Posterior cingulate gyrus (tissue), 11 donors: ENCODE results near the gene PCDHB8.
"Not testable (repeated sequence)": the region's sequence is repeated elsewhere in the genome, so short reads cannot be mapped to it uniquely, and the experiment has no call there.

Experiments
- DNase-seq, 10 donors: peaks; one replicate each; pipeline versions ENCODE4 v3.0.0 to v3.0.0-alpha.2; 2020 to 2021; ENCODE audit warnings: mixed read lengths in 3 of 10
- intact Hi-C: fragments of 100-400 bp; cut with DNase I; formaldehyde crosslinking; loops from one replicate; pipeline ENCODE4 v1.15.1; 2023

The PCDHB8 gene

GRCh38 chr5:141182248-141182647, 4.7 kb downstream of the PCDHB8 start, which contains the start of gene PCDHB16:
Gene PCDHB16 (plus strand): TSS chr5:141182387. CDS start chr5:141182560, 173 bp downstream.
- intact Hi-C loops, result loop anchor here (10.0 kb wide), 1 partner anchor 383 kb away; no protein-coding TSS in a partner anchor
- peak in 5 of 10 donors; percentile 27 to 90 (median 55) for DNase-seq

DNA sequence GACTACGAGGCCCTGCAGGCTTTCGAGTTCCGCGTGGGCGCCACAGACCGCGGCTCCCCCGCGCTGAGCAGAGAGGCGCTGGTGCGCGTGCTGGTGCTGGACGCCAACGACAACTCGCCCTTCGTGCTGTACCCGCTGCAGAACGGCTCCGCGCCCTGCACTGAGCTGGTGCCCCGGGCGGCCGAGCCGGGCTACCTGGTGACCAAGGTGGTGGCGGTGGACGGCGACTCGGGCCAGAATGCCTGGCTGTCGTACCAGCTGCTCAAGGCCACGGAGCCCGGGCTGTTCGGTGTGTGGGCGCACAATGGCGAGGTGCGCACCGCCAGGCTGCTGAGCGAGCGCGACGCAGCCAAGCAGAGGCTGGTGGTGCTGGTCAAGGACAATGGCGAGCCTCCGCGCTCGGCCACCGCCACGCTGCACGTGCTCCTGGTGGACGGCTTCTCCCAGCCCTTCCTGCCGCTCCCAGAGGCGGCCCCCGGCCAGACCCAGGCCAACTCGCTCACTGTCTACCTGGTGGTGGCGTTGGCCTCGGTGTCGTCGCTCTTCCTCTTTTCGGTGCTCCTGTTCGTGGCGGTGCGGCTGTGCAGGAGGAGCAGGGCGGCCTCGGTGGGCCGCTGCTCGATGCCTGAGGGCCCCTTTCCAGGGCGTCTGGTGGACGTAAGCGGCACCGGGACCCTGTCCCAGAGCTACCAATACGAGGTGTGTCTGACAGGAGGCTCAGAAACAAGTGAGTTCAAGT, 6.7 kb downstream of the PCDHB8 start:
- intact Hi-C loops, result loop anchor here (10.0 kb wide), 1 partner anchor 381 kb away; no protein-coding TSS in a partner anchor
- peak in 1 of 10 donors; percentile 69 for DNase-seq

DNA sequence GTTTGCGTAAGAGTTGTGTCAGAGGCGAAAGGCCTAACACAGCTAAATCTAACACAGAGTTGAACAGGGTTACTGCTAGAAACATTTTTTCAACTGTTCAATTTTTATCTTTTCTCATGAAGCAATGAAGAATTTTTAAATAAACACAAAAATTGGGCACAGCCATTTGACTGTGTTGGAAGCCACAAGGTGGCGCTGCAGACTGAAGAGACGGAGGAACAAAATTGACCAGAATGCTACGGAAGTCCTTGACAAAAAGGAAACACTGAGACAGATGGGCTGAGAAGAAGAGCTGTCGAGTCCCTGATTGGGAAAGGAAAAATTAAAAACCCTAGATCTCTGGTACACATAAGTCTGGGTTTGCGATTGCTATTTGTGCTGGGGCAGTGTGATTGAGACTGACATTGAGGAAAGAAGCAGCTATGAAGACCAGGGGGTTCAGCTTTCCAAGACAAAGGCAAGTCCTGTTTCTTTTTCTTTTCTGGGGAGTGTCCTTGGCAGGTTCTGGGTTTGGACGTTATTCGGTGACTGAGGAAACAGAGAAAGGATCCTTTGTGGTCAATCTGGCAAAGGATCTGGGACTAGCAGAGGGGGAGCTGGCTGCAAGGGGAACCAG, 9.4 kb downstream of the PCDHB8 start, which contains the start of gene PCDHB9:
TSS of gene PCDHB9 (plus strand) at position 265 of the 616 bp plus-strand sequence. CDS start at position 423, 158 bp downstream.
- intact Hi-C loops, result loop anchor here (10.0 kb wide), 1 partner anchor 378 kb away; no protein-coding TSS in a partner anchor
- peak in 3 of 10 donors; percentile 32 to 81 (median 35) for DNase-seq

DNA sequence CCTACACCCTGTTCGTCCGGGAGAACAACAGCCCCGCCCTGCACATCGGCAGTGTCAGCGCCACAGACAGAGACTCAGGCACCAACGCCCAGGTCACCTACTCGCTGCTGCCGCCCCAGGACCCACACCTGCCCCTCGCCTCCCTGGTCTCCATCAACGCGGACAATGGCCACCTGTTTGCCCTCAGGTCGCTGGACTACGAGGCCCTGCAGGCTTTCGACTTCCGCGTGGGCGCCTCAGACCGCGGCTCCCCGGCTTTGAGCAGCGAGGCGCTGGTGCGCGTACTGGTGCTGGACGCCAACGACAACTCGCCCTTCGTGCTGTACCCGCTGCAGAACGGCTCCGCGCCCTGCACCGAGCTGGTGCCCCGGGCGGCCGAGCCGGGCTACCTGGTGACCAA, 11.1 kb downstream of the PCDHB8 start:
- intact Hi-C loops, result loop anchor here (10.0 kb wide), 1 partner anchor 376 kb away; no protein-coding TSS in a partner anchor
- DNase-seq, result peak in 1 of 10 donors; percentile 77

DNA sequence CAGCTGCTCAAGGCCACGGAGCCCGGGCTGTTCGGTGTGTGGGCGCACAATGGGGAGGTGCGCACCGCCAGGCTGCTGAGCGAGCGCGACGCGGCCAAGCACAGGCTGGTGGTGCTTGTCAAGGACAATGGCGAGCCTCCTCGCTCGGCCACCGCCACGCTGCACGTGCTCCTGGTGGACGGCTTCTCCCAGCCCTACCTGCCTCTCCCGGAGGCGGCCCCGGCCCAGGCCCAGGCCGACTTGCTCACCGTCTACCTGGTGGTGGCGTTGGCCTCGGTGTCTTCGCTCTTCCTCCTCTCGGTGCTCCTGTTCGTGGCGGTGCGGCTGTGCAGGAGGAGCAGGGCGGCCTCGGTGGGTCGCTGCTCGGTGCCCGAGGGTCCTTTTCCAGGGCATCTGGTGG, 11.5 kb downstream of the PCDHB8 start:
- not testable (repeated sequence) for DNase-seq
- intact Hi-C loops, result loop anchor here (10.0 kb wide), 1 partner anchor 376 kb away; no protein-coding TSS in a partner anchor

- DNase-seq, result peak in 5 of 10 donors; percentile 39 to 93 (median 42)
- intact Hi-C loops, result no loop called here
Measured at GRCh38 chr5:141192110-141192725, 14.6 kb downstream of the PCDHB8 start, which contains the start of gene PCDHB10. Gene PCDHB10 (plus strand): TSS chr5:141192353. CDS start chr5:141192553, 200 bp downstream.

DNA sequence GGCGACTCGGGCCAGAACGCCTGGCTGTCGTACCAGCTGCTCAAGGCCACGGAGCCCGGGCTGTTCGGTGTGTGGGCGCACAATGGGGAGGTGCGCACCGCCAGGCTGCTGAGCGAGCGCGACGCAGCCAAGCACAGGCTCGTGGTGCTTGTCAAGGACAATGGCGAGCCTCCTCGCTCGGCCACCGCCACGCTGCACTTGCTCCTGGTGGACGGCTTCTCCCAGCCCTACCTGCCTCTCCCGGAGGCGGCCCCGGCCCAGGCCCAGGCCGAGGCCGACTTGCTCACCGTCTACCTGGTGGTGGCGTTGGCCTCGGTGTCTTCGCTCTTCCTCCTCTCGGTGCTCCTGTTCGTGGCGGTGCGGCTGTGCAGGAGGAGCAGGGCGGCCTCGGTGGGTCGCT, 16.7 kb downstream of the PCDHB8 start:
- intact Hi-C loops, result not testable (repeated sequence)
- DNase-seq, result peak in 1 of 10 donors; percentile 66

GRCh38 chr5:141196363-141196762, 18.8 kb downstream of the PCDHB8 start:
- DNase-seq, result no peak
- intact Hi-C loops, result no loop called here

DNA sequence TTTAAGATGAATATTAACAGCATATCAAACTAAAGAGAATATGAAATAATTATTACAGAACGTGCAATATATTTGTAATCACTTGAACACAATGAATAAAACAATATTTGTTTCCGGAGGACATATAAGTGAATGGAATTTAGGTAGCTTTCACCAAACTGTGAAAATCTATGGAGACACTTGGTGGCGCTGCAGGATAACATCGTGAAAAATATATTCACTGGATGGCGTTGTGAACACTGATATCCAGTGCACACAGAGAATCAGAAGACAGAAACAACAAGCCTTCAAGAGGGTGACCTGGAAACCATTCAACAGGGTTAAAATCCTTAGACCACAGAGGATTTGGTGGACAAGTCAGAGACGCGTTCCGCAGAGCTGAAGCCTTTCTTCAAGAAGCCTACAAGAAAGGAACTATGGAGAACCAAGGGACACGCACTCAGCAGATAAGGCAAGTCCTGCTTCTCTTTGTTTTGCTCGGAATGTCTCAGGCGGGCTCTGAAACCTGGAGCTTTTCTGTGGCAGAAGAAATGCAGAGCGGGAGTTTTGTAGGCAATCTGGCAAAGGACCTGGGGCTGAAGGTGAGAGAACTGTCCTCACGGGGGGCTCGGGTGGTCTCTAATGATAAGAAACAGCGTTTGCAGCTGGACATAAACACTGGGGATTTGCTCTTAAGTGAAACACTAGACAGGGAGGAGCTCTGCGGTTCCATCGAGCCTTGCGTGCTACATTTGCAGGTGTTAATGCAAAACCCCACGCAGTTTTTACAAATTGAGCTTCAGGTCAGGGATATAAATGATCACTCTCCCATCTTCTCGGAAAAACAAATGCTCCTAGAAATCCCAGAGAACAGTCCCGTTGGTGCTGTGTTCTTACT, 22.0 kb downstream of the PCDHB8 start, which contains the start of gene PCDHB11:
TSS of gene PCDHB11 (plus strand) at position 269 of the 877 bp plus-strand sequence. CDS start at position 417, 148 bp downstream.
- DNase-seq, result no peak
- intact Hi-C loops, result no loop called here

DNA sequence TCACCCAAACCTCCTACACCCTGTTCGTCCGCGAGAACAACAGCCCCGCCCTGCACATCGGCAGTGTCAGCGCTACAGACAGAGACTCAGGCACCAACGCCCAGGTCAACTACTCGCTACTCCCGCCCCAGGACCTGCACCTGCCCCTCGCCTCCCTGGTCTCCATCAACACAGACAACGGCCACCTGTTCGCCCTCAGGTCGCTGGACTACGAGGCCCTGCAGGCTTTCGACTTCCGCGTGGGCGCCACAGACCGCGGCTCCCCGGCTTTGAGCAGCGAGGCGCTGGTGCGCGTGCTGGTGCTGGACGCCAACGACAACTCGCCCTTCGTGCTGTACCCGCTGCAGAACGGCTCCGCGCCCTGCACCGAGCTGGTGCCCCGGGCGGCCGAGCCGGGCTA, 23.5 kb downstream of the PCDHB8 start:
- DNase-seq, intact Hi-C loops: not testable (repeated sequence)

- intact Hi-C loops, result not testable (repeated sequence)
- peak in 1 of 10 donors; percentile 52 for DNase-seq
Measured at GRCh38 chr5:141201646-141202045, 24.1 kb downstream of the PCDHB8 start.

GRCh38 chr5:141208478-141208877, 30.9 kb downstream of the PCDHB8 start, which contains the start of gene PCDHB12:
Gene PCDHB12 (plus strand): TSS chr5:141208719. CDS start chr5:141208908, 189 bp downstream.
- intact Hi-C loops, result no loop called here

GRCh38 chr5:141210281-141210680, 32.7 kb downstream of the PCDHB8 start:
- DNase-seq, result peak in 1 of 10 donors; percentile 57
- intact Hi-C loops, result not testable (repeated sequence)

More at GRCh38 chr5:141208478-141208877, 30.9 kb downstream of the PCDHB8 start, which contains the start of gene PCDHB12:
- peak in 1 of 10 donors; percentile 8 for DNase-seq

DNA sequence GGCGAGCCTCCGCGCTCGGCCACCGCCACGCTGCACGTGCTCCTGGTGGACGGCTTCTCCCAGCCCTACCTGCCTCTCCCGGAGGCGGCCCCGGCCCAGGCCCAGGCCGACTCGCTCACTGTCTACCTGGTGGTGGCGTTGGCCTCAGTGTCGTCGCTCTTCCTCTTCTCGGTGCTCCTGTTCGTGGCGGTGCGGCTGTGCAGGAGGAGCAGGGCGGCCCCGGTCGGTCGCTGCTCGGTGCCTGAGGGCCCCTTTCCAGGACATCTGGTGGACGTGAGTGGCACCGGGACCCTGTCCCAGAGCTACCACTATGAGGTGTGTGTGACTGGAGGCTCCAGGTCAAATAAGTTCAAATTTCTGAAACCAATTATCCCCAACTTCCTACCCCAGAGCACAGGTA, 33.3 kb downstream of the PCDHB8 start:
- intact Hi-C loops, result not testable (repeated sequence)
- peak in 1 of 10 donors; percentile 54 for DNase-seq

DNA sequence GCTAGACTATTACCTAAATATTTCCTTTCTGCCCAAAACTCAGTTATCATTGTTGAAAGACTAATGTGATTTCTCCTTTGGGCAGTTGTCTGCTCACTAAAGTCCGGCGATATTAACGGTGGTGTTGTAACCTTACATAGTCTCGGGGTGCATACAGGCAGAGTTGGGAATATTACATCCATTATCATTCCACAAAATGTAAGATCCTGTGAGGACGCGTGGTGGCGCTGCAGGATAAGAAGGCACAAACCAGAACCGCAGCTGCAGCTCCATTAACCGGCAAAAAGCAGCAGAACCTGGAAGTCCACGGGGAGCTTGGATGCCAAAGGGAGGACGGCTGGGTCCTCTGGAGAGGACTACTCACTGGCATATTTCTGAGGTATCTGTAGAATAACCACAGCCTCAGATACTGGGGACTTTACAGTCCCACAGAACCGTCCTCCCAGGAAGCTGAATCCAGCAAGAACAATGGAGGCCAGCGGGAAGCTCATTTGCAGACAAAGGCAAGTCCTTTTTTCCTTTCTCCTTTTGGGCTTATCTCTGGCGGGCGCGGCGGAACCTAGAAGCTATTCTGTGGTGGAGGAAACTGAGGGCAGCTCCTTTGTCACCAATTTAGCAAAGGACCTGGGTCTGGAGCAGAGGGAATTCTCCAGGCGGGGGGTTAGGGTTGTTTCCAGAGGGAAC, 36.2 kb downstream of the PCDHB8 start, which contains the start of gene PCDHB13:
TSS of gene PCDHB13 (plus strand) at position 264 of the 684 bp plus-strand sequence. CDS start at position 469, 205 bp downstream.
- intact Hi-C loops, result not testable (repeated sequence)
- DNase-seq, result peak in 3 of 10 donors; percentile 41 to 87 (median 42)

DNA sequence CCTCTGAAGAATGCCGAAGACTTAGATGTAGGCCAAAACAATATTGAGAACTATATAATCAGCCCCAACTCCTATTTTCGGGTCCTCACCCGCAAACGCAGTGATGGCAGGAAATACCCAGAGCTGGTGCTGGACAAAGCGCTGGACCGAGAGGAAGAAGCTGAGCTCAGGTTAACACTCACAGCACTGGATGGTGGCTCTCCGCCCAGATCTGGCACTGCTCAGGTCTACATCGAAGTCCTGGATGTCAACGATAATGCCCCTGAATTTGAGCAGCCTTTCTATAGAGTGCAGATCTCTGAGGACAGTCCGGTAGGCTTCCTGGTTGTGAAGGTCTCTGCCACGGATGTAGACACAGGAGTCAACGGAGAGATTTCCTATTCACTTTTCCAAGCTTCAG, 37.0 kb downstream of the PCDHB8 start:
- DNase-seq, intact Hi-C loops: not testable (repeated sequence)

GRCh38 chr5:141215504-141215903, 37.9 kb downstream of the PCDHB8 start:
- DNase-seq, result peak in 1 of 10 donors; percentile 74
- intact Hi-C loops, result not testable (repeated sequence)

GRCh38 chr5:141216035-141216434, 38.4 kb downstream of the PCDHB8 start:
- intact Hi-C loops, result not testable (repeated sequence)

More at GRCh38 chr5:141216035-141216434, 38.4 kb downstream of the PCDHB8 start:
- peak in 1 of 10 donors; percentile 79 for DNase-seq
